GM19395 (cell line): ENCODE results near the gene RUNX3.
"Not testable (repeated sequence)": the region's sequence is repeated elsewhere in the genome, so short reads cannot be mapped to it uniquely, and the experiment has no call there.

Experiments used
- ATAC-seq: cut with Tn5 transposase; IDR thresholded peaks from one replicate; pipeline ENCODE4 v1.9.1; 2021; ENCODE audit warnings: mild to moderate bottlenecking, moderate library complexity; ENCODE audit not compliant: unreplicated experiment

RUNX3 gene

GRCh38 chr1:24914226-24915069 is 15.6 kb downstream of the RUNX3 start:
- no peak for ATAC-seq

GRCh38 chr1:24913616-24914225 is 16.4 kb downstream of the RUNX3 start:
- ATAC-seq = no peak

GRCh38 chr1:24913274-24913604 is 16.8 kb downstream of the RUNX3 start:
- no peak for ATAC-seq

- ATAC-seq = no peak
Observed at GRCh38 chr1:24912376-24913273, 17.5 kb downstream of the RUNX3 start.

GRCh38 chr1:24911651-24912155 is 18.4 kb downstream of the RUNX3 start:
- no peak for ATAC-seq

- ATAC-seq = no peak
Observed at GRCh38 chr1:24910751-24911650, 19.1 kb downstream of the RUNX3 start.

- ATAC-seq = no peak
Observed at GRCh38 chr1:24910210-24910609, 19.9 kb downstream of the RUNX3 start.

GRCh38 chr1:24909388-24909898 is 20.6 kb downstream of the RUNX3 start:
- ATAC-seq = no peak

GRCh38 chr1:24908591-24909259 is 21.4 kb downstream of the RUNX3 start:
- ATAC-seq = no peak

- not testable (repeated sequence) for ATAC-seq
Observed at GRCh38 chr1:24907587-24908294, 22.3 kb downstream of the RUNX3 start.

GRCh38 chr1:24906760-24907490 is 23.2 kb downstream of the RUNX3 start:
- ATAC-seq = no peak

- ATAC-seq = no peak
Observed at GRCh38 chr1:24905979-24906720, 23.9 kb downstream of the RUNX3 start.

GRCh38 chr1:24905355-24905978 is 24.6 kb downstream of the RUNX3 start:
- no peak for ATAC-seq

- ATAC-seq = no peak
Observed at GRCh38 chr1:24904731-24905354, 25.2 kb downstream of the RUNX3 start.

GRCh38 chr1:24903955-24904730 is 25.9 kb downstream of the RUNX3 start:
- ATAC-seq = no peak

GRCh38 chr1:24903560-24903954 is 26.5 kb downstream of the RUNX3 start:
- ATAC-seq = no peak
